Mesenchymal stem cell (in vitro differentiated cells and primary cell): ENCODE data around the gene GNA12.

Experiments
- DNase-seq: peaks from one replicate; pipeline ENCODE4 v3.0.0-alpha.2; 2013
- H2AFZ ChIP-seq: one replicate; pipeline ENCODE4 v1.6.1; 2013; ENCODE audit warnings: low read depth, mild to moderate bottlenecking, control low read depth, inconsistent platforms, low read length, moderate library complexity
- H2AK5ac ChIP-seq: 2 replicates; pipeline ENCODE4 v1.6.1; 2013; ENCODE audit warnings: low read length, moderate library complexity, mild to moderate bottlenecking, inconsistent platforms; ENCODE audit not compliant: severe bottlenecking
- H2BK120ac ChIP-seq: one replicate; pipeline ENCODE4 v1.6.1; 2013; ENCODE audit warnings: low read depth, mild to moderate bottlenecking, inconsistent platforms, low read length, moderate library complexity
- H2BK12ac ChIP-seq, 2 experiments: one replicate each; pipeline ENCODE4 v1.6.1; 2013; ENCODE audit warnings: inconsistent platforms in 2 of 2, low read length in 2 of 2, mild to moderate bottlenecking in 2 of 2, moderate library complexity in 2 of 2, control low read depth in 1 of 2
- H2BK15ac ChIP-seq: one replicate; pipeline ENCODE4 v1.6.1; 2013; ENCODE audit warnings: mild to moderate bottlenecking, low read depth, inconsistent platforms; ENCODE audit not compliant: poor library complexity, severe bottlenecking
- H2BK5ac ChIP-seq: 2 replicates; pipeline ENCODE4 v1.6.1; 2013; ENCODE audit warnings: low read depth, mild to moderate bottlenecking, low read length, control low read depth, inconsistent platforms; ENCODE audit not compliant: poor library complexity, severe bottlenecking
- H3K14ac ChIP-seq, 2 experiments: one replicate each; pipeline ENCODE4 v1.6.1; 2013; ENCODE audit warnings: inconsistent platforms in 2 of 2, low read length in 2 of 2, control low read depth in 1 of 2, mild to moderate bottlenecking in 1 of 2, moderate library complexity in 1 of 2
- H3K18ac ChIP-seq, 2 experiments: one replicate each; pipeline ENCODE4 v1.6.1; 2013; ENCODE audit warnings: inconsistent platforms in 2 of 2, low read length in 2 of 2, control low read depth in 1 of 2, low read depth in 1 of 2, mild to moderate bottlenecking in 1 of 2
- H3K23ac ChIP-seq, 2 experiments: one replicate each; pipeline ENCODE4 v1.6.1; 2013; ENCODE audit warnings: inconsistent platforms in 2 of 2, low read length in 2 of 2, mild to moderate bottlenecking in 2 of 2, moderate library complexity in 2 of 2, control low read depth in 1 of 2
- H3K27ac ChIP-seq: 2 replicates; pipeline ENCODE4 v1.5.1; 2013; ENCODE audit warnings: mild to moderate bottlenecking, moderate library complexity, low read length, control low read depth, inconsistent platforms; ENCODE audit not compliant: poor library complexity, severe bottlenecking
- H3K27me3 ChIP-seq, 2 experiments: 2 replicates each; pipeline versions ENCODE4 v1.6.1 to v1.7.0; 2013; ENCODE audit warnings: low read length in 2 of 2, mild to moderate bottlenecking in 2 of 2, moderate library complexity in 2 of 2, control low read depth in 1 of 2, inconsistent platforms in 1 of 2; ENCODE audit not compliant: control insufficient read depth in 1 of 2, insufficient read depth in 1 of 2
- H3K36me3 ChIP-seq, 2 experiments: 2 replicates each; pipeline versions ENCODE4 v1.6.1 to v1.7.0; 2013; ENCODE audit warnings: low read length in 2 of 2, control low read depth in 1 of 2, inconsistent platforms in 1 of 2, low read depth in 1 of 2, mild to moderate bottlenecking in 1 of 2; ENCODE audit not compliant: insufficient read depth in 2 of 2, control insufficient read depth in 1 of 2
- H3K4ac ChIP-seq, 2 experiments: one replicate each; pipeline ENCODE4 v1.6.1; 2013; ENCODE audit warnings: inconsistent platforms in 2 of 2, low read length in 2 of 2, mild to moderate bottlenecking in 2 of 2, moderate library complexity in 2 of 2, control low read depth in 1 of 2, low read depth in 1 of 2
- H3K4me1 ChIP-seq: 2 replicates; pipeline ENCODE4 v1.6.1; 2013; ENCODE audit warnings: low read depth, low read length, control low read depth; ENCODE audit not compliant: control insufficient read depth, insufficient read depth
- H3K4me2 ChIP-seq: 2 replicates; pipeline ENCODE4 v1.6.1; 2013; ENCODE audit warnings: low read length, mild to moderate bottlenecking, inconsistent platforms; ENCODE audit not compliant: poor library complexity, severe bottlenecking
- H3K4me3 ChIP-seq, 2 experiments: 2 replicates each; pipeline versions ENCODE4 v1.5.1 to v1.7.0; 2013; ENCODE audit warnings: low read length in 2 of 2, mild to moderate bottlenecking in 2 of 2, control low read depth in 1 of 2, low read depth in 1 of 2; ENCODE audit not compliant: insufficient read depth in 1 of 2
- H3K79me1 ChIP-seq: replicated peaks from 2 replicates; pipeline ENCODE4 v1.6.1; 2013; ENCODE audit warnings: mild to moderate bottlenecking, control low read depth, low read length, inconsistent platforms; ENCODE audit not compliant: poor library complexity, severe bottlenecking
- H3K9ac ChIP-seq: 2 replicates; pipeline ENCODE4 v1.7.0; 2013; ENCODE audit warnings: mild to moderate bottlenecking, low read length, moderate library complexity
- H3K9me3 ChIP-seq: 2 replicates; pipeline ENCODE4 v1.7.0; 2013; ENCODE audit warnings: mild to moderate bottlenecking, low read length; ENCODE audit not compliant: control insufficient read depth
- H4K8ac ChIP-seq: one replicate; pipeline ENCODE4 v1.6.1; 2013; ENCODE audit warnings: inconsistent platforms, mild to moderate bottlenecking, low read length, moderate library complexity
- H4K91ac ChIP-seq: one replicate; pipeline ENCODE4 v1.6.1; 2013; ENCODE audit warnings: mild to moderate bottlenecking, low read length, inconsistent platforms
- WGBS: methylation state at CpG from one replicate; pipeline ENCODE4 v1.1.7; 2013; ENCODE audit warnings: mixed read lengths; 5-methylcytosine and 5-hydroxymethylcytosine counted together

GNA12 gene

GRCh38 chr7:2800220-2800930, 43.7 kb downstream of the GNA12 start:
- Histone ChIP-seq H3K27me3 (no peaks in the 10 kb centered on the region), H2BK120ac (no peak overlapping the region), H3K27ac (peak overlapping the region; percentile 88), H3K14ac (no peak overlapping the region), H2BK5ac (no peak overlapping the region), H3K4ac (no peak overlapping the region), H3K9ac (no peak overlapping the region), H3K18ac (peak overlapping the region in 1 of 2 experiments; percentile 68), H3K36me3 (no peaks in the 10 kb centered on the region), H4K8ac (no peak overlapping the region), H3K4me2 (no peak overlapping the region), H3K4me3 (no peak overlapping the region), H2BK12ac (peak overlapping the region in 1 of 2 experiments; percentile 34), H4K91ac (no peak overlapping the region), H3K9me3 (no peaks in the 10 kb centered on the region), H3K23ac (no peak overlapping the region), H2BK15ac (peak overlapping the region; percentile 0), H2AFZ (no peak overlapping the region), H3K79me1 (peaks cover 4% of the 10 kb centered on the region), H3K4me1 (peaks cover 32% of the 10 kb centered on the region), H2AK5ac (peak overlapping the region; percentile 76)
- no peak for DNase-seq
- WGBS: 94% methylated on average over 11 of the region's 14 CpGs

GRCh38 chr7:2799253-2799652, 44.9 kb downstream of the GNA12 start:
- H3K23ac ChIP-seq: no peak overlapping the region
- H3K4ac ChIP-seq: no peak overlapping the region
- H3K9me3 ChIP-seq: no peaks in the 10 kb centered on the region
- peak overlapping the region in 1 of 2 experiments; percentile 61 for H3K18ac ChIP-seq
- no peak overlapping the region for H4K91ac ChIP-seq
- H2BK15ac ChIP-seq: no peak overlapping the region
- H3K4me1 ChIP-seq: peaks cover 29% of the 10 kb centered on the region
- H3K4me3 ChIP-seq: no peak overlapping the region
- no peak overlapping the region for H3K4me2 ChIP-seq
- H3K27ac ChIP-seq: no peak overlapping the region
- H2AK5ac ChIP-seq: no peak overlapping the region
- H3K36me3 ChIP-seq: peaks cover 7 to 9% of the 10 kb centered on the region in 2 experiments
- no peak overlapping the region for H4K8ac ChIP-seq
- H2AFZ ChIP-seq: no peak overlapping the region
- no peak for DNase-seq
- no peak overlapping the region for H3K9ac ChIP-seq
- peaks cover 7% of the 10 kb centered on the region for H3K79me1 ChIP-seq
- H2BK12ac ChIP-seq: peak overlapping the region in 1 of 2 experiments; percentile 21
- H3K27me3 ChIP-seq: no peaks in the 10 kb centered on the region
- no peak overlapping the region for H3K14ac ChIP-seq
- H2BK120ac ChIP-seq: no peak overlapping the region
- no peak overlapping the region for H2BK5ac ChIP-seq
- 98% methylated on average over 4 of the region's 4 CpGs for WGBS

GRCh38 chr7:2798669-2799068, 45.4 kb downstream of the GNA12 start:
- WGBS: no CpG with 5 or more reads among the region's 2 CpGs
- Histone ChIP-seq H3K27ac (no peak overlapping the region), H4K8ac (no peak overlapping the region), H3K36me3 (peaks cover 7 to 15% of the 10 kb centered on the region in 2 experiments), H3K4ac (no peak overlapping the region), H2BK12ac (no peak overlapping the region), H3K18ac (no peak overlapping the region), H3K14ac (no peak overlapping the region), H3K23ac (no peak overlapping the region), H3K27me3 (no peaks in the 10 kb centered on the region), H2BK120ac (no peak overlapping the region), H3K9me3 (no peaks in the 10 kb centered on the region), H3K4me1 (peaks cover 27% of the 10 kb centered on the region), H4K91ac (no peak overlapping the region), H2BK5ac (no peak overlapping the region), H2AK5ac (no peak overlapping the region), H2AFZ (no peak overlapping the region), H2BK15ac (no peak overlapping the region), H3K79me1 (peaks cover 7% of the 10 kb centered on the region), H3K4me2 (no peak overlapping the region), H3K4me3 (no peak overlapping the region), H3K9ac (no peak overlapping the region)
- no peak for DNase-seq

GRCh38 chr7:2796358-2797352, 47.5 kb downstream of the GNA12 start:
- Histone ChIP-seq H3K18ac (peak overlapping the region; percentile 14 to 64), H3K14ac (no peak overlapping the region), H3K23ac (no peak overlapping the region), H2BK120ac (no peak overlapping the region), H3K36me3 (peaks cover 18 to 34% of the 10 kb centered on the region in 2 experiments), H2BK15ac (peak overlapping the region; percentile 6), H2AFZ (no peak overlapping the region), H3K4ac (no peak overlapping the region), H3K27ac (no peak overlapping the region), H3K4me2 (no peak overlapping the region), H2BK5ac (no peak overlapping the region), H2BK12ac (no peak overlapping the region), H3K4me1 (peaks cover 19% of the 10 kb centered on the region), H3K4me3 (peak overlapping the region in 1 of 2 experiments; percentile 32), H2AK5ac (no peak overlapping the region), H3K9me3 (no peaks in the 10 kb centered on the region), H3K27me3 (no peaks in the 10 kb centered on the region), H3K9ac (peak overlapping the region; percentile 90), H4K8ac (no peak overlapping the region), H4K91ac (no peak overlapping the region), H3K79me1 (peaks cover 14% of the 10 kb centered on the region)
- WGBS: 91% methylated on average over 19 of the region's 20 CpGs
- peak; percentile 65 for DNase-seq
